GM12878 (cell line): Measurements from ENCODE around the gene IRF8. TPM values are rescaled to one million over a fixed set of nuclear protein-coding genes. Genes with fewer than 3 reads are reported as not detected.
A peak's percentile ranks its signal among the peaks of the same experiment; 100 is the strongest.

Source experiments
- BCL11A ChIP-seq: IDR thresholded peaks from 2 replicates; pipeline ENCODE4 v1.6.1; 2011; ENCODE audit warnings: low read depth, low read length
- BHLHE40 ChIP-seq, 2 experiments: fragments of 450-650 bp in 1 of 2; IDR thresholded peaks; 2 replicates each; pipeline ENCODE4 v1.6.1; 2011 to 2017; ENCODE audit warnings: low read depth in 2 of 2, borderline replicate concordance in 1 of 2, improper control_type of control experiment in 1 of 2, low read length in 1 of 2, mild to moderate bottlenecking in 1 of 2
- CHD2 ChIP-seq: IDR thresholded peaks from 2 replicates; pipeline ENCODE4 v1.6.1; 2011; ENCODE audit warnings: low read depth, low read length, improper control_type of control experiment, borderline replicate concordance
- CREB1 ChIP-seq: IDR thresholded peaks from 2 replicates; pipeline ENCODE4 v1.6.1; 2012; ENCODE audit warnings: low read depth, mild to moderate bottlenecking, inconsistent platforms
- DPF2 ChIP-seq: fragments of 450-650 bp; IDR thresholded peaks from 2 replicates; pipeline ENCODE4 v1.6.1; 2017; ENCODE audit warnings: mild to moderate bottlenecking
- EED ChIP-seq: sonication (generic); IDR thresholded peaks from 2 replicates; pipeline ENCODE4 v1.6.1; 2016; ENCODE audit warnings: antibody characterized with exemption, low read depth
- EGR1 ChIP-seq, 2 experiments: IDR thresholded peaks; 1 replicate in 1 of 2; 2 replicates in 1 of 2; pipeline ENCODE4 v1.6.1; 2011 to 2012; ENCODE audit warnings: low read depth in 2 of 2, low read length in 2 of 2, borderline replicate concordance in 1 of 2, mild to moderate bottlenecking in 1 of 2, moderate library complexity in 1 of 2
- EP300 ChIP-seq, 2 experiments: fragments of 150-350 bp in 1 of 2; IDR thresholded peaks; 2 replicates each; pipeline ENCODE4 v1.6.1; 2011 to 2012; ENCODE audit warnings: low read depth in 2 of 2, low read length in 2 of 2, borderline replicate concordance in 1 of 2, improper control_type of control experiment in 1 of 2, inconsistent platforms in 1 of 2; ENCODE audit not compliant: control insufficient read depth in 1 of 2
- FOXM1 ChIP-seq: IDR thresholded peaks from 2 replicates; pipeline ENCODE4 v1.6.1; 2012; ENCODE audit warnings: low read depth, mild to moderate bottlenecking, inconsistent platforms, low read length, moderate library complexity
- HCFC1 ChIP-seq: fragments of 150-350 bp; IDR thresholded peaks from 2 replicates; pipeline ENCODE4 v1.6.1; 2014; ENCODE audit warnings: low read length
- HDGF ChIP-seq: fragments of 450-650 bp; IDR thresholded peaks from 2 replicates; pipeline ENCODE4 v1.6.1; 2016; ENCODE audit warnings: antibody characterized with exemption
- IKZF1 ChIP-seq: fragments of 450-650 bp; conservative IDR thresholded peaks from 2 replicates; pipeline ENCODE4 v1.6.1; 2017; ENCODE audit warnings: antibody characterized with exemption, mild to moderate bottlenecking
- KLF5 ChIP-seq: fragments of 450-650 bp; IDR thresholded peaks from 2 replicates; pipeline ENCODE4 v1.6.1; 2014; ENCODE audit warnings: mild to moderate bottlenecking; ENCODE audit not compliant: partially characterized antibody
- MEF2A ChIP-seq: IDR thresholded peaks from 2 replicates; pipeline ENCODE4 v1.6.1; 2011; ENCODE audit warnings: low read depth, mild to moderate bottlenecking, low read length, moderate library complexity; ENCODE audit not compliant: insufficient read depth
- MEF2B ChIP-seq: fragments of 450-650 bp; IDR thresholded peaks from 2 replicates; pipeline ENCODE4 v1.6.1; 2018; ENCODE audit warnings: mild to moderate bottlenecking, moderate library complexity; ENCODE audit not compliant: partially characterized antibody, poor library complexity, severe bottlenecking
- NR2F1 ChIP-seq: fragments of 450-650 bp; conservative IDR thresholded peaks from 2 replicates; pipeline ENCODE4 v1.6.1; 2017; ENCODE audit warnings: mild to moderate bottlenecking
- PAX5 ChIP-seq: IDR thresholded peaks from 2 replicates; pipeline ENCODE4 v1.6.1; 2011; ENCODE audit warnings: low read depth, low read length, borderline replicate concordance
- POLR2A ChIP-seq: IDR thresholded peaks from 2 replicates; pipeline ENCODE4 v1.6.1; 2011; ENCODE audit warnings: low read depth, mild to moderate bottlenecking, low read length
- POLR2AphosphoS5 ChIP-seq: IDR thresholded peaks from 2 replicates; pipeline ENCODE4 v1.6.1; 2011; ENCODE audit warnings: mild to moderate bottlenecking, low read length, inconsistent platforms
- RCOR1 ChIP-seq: conservative IDR thresholded peaks from 2 replicates; pipeline ENCODE4 v1.6.1; 2012; ENCODE audit warnings: low read depth, low read length, improper control_type of control experiment
- SIN3A ChIP-seq: IDR thresholded peaks from 2 replicates; pipeline ENCODE4 v1.6.1; 2012; ENCODE audit warnings: low read depth, low read length, improper control_type of control experiment
- SMAD1 ChIP-seq: fragments of 450-650 bp; IDR thresholded peaks from 2 replicates; pipeline ENCODE4 v1.6.1; 2018; ENCODE audit warnings: mild to moderate bottlenecking, low read depth; ENCODE audit not compliant: partially characterized antibody
- SMAD5 ChIP-seq: IDR thresholded peaks from 2 replicates; pipeline ENCODE4 v1.6.1; 2016; ENCODE audit warnings: antibody characterized with exemption, low read depth
- SMARCA5 ChIP-seq: fragments of 450-650 bp; IDR thresholded peaks from 2 replicates; pipeline ENCODE4 v1.6.1; 2017; ENCODE audit warnings: mild to moderate bottlenecking
- SPI1 ChIP-seq: IDR thresholded peaks from 2 replicates; pipeline ENCODE4 v1.6.1; 2011; ENCODE audit warnings: low read depth, mild to moderate bottlenecking, low read length, moderate library complexity, borderline replicate concordance; ENCODE audit not compliant: insufficient read depth
- TBL1XR1 ChIP-seq: IDR thresholded peaks from 2 replicates; pipeline ENCODE4 v1.6.1; 2012; ENCODE audit warnings: low read depth, low read length, improper control_type of control experiment
- TCF7 ChIP-seq: IDR thresholded peaks from 2 replicates; pipeline ENCODE4 v1.6.1; 2014; ENCODE audit warnings: antibody characterized with exemption, borderline replicate concordance
- polyA plus RNA-seq, 11 experiments: library from polyadenylated mRNA; depleted of rRNA in 4 of 11; unstranded in 6 of 11; stranded (reverse) in 5 of 11; fragments of >200 nt; fragmentation: Nextera tagmentation in 4 of 11; fragmentation: Illumina TruSeq in 1 of 11; extraction: Ambion mirVana in 4 of 11; extraction: Trizol in 1 of 11; gene quantifications; 1 replicate in 1 of 11; 2 replicates in 10 of 11; pipeline versions ENCODE4 v1.2.1 to v1.2.3, GENCODE V29; 2011 to 2016; ENCODE audit warnings: inconsistent platforms in 2 of 11, missing spikeins in 2 of 11, low read depth in 1 of 11
- total RNA-seq, 4 experiments: library from RNA; depleted of rRNA in 3 of 4; stranded (reverse); fragments of >200 nt in 3 of 4; fragmentation: Illumina TruSeq in 1 of 4; extraction: Trizol in 1 of 4; gene quantifications; 2 replicates each; pipeline versions ENCODE4 v1.2.1 to v1.2.3, GENCODE V29; 2013 to 2021
- TF ChIP-seq, protein P1 (sequence below): fragments of 450-650 bp; IDR thresholded peaks from 2 replicates; pipeline ENCODE4 v1.6.1; 2018; ENCODE audit warnings: borderline replicate concordance, mild to moderate bottlenecking; ENCODE audit not compliant: partially characterized antibody
- TF ChIP-seq, protein P2 (sequence below): fragments of 450-650 bp; IDR thresholded peaks from 2 replicates; pipeline ENCODE4 v1.6.1; 2017; ENCODE audit warnings: mild to moderate bottlenecking, low read depth, inconsistent platforms; ENCODE audit not compliant: poor library complexity, severe bottlenecking

Gene IRF8
- total and polyA plus RNA-seq, 10 of the 15 experiments (the other 5 are each of a cell fraction or from before 2014, with no cell fraction given), result 17.1 to 237 (median 172) TPM

- TF ChIP-seq EP300 (IDR thresholded peaks at IDR 0.05; ENCODE audit: borderline replicate concordance in 1 of 2, control insufficient read depth in 1 of 2, low read depth in 2 of 2, low read length in 2 of 2), result peak; percentile 67 to 70; a peak in 2 of 4 replicates
- TF ChIP-seq TCF7, result no peak
- TF ChIP-seq HCFC1, result 0 out of 2 replicates have a peak, but pooled peaks have one; percentile 12
- TF ChIP-seq FOXM1, result no peak
- TF ChIP-seq PAX5, result peak; percentile 86
- TF ChIP-seq POLR2AphosphoS5, result peak; percentile 21; the same call in 1 of the 2 replicates
- 0 out of 2 replicates have a peak, but pooled peaks have one; percentile 71 for TF ChIP-seq TBL1XR1
- TF ChIP-seq SPI1, result peak; percentile 41; the same call in 1 of the 2 replicates
- peak; percentile 20; the same call in 1 of the 2 replicates for TF ChIP-seq IKZF1
- TF ChIP-seq MEF2B, result peak; percentile 98
- TF ChIP-seq HDGF, result peak; percentile 38; the same call in 1 of the 2 replicates
- TF ChIP-seq, protein P1, sequence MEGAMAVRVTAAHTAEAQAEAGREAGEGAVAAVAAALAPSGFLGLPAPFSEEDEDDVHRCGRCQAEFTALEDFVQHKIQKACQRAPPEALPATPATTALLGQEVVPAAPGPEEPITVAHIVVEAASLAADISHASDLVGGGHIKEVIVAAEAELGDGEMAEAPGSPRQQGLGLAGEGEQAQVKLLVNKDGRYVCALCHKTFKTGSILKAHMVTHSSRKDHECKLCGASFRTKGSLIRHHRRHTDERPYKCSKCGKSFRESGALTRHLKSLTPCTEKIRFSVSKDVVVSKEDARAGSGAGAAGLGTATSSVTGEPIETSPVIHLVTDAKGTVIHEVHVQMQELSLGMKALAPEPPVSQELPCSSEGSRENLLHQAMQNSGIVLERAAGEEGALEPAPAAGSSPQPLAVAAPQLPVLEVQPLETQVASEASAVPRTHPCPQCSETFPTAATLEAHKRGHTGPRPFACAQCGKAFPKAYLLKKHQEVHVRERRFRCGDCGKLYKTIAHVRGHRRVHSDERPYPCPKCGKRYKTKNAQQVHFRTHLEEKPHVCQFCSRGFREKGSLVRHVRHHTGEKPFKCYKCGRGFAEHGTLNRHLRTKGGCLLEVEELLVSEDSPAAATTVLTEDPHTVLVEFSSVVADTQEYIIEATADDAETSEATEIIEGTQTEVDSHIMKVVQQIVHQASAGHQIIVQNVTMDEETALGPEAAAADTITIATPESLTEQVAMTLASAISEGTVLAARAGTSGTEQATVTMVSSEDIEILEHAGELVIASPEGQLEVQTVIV, result no peak
- TF ChIP-seq EED, result 0 out of 2 replicates have a peak, but pooled peaks have one; percentile 47
- TF ChIP-seq, protein P2, sequence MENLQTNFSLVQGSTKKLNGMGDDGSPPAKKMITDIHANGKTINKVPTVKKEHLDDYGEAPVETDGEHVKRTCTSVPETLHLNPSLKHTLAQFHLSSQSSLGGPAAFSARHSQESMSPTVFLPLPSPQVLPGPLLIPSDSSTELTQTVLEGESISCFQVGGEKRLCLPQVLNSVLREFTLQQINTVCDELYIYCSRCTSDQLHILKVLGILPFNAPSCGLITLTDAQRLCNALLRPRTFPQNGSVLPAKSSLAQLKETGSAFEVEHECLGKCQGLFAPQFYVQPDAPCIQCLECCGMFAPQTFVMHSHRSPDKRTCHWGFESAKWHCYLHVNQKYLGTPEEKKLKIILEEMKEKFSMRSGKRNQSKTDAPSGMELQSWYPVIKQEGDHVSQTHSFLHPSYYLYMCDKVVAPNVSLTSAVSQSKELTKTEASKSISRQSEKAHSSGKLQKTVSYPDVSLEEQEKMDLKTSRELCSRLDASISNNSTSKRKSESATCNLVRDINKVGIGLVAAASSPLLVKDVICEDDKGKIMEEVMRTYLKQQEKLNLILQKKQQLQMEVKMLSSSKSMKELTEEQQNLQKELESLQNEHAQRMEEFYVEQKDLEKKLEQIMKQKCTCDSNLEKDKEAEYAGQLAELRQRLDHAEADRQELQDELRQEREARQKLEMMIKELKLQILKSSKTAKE, result no peak
- no peak for TF ChIP-seq KLF5
- TF ChIP-seq SMAD5, result no peak
- peak; percentile 86 for TF ChIP-seq CHD2
- TF ChIP-seq CREB1, result 0 out of 2 replicates have a peak, but pooled peaks have one; percentile 11
- 0 out of 2 replicates have a peak, but pooled peaks have one; percentile 10 for TF ChIP-seq DPF2
- 0 out of 2 replicates have a peak, but pooled peaks have one; percentile 27 for TF ChIP-seq SIN3A
- no peak for TF ChIP-seq NR2F1
- TF ChIP-seq MEF2A, result peak; percentile 87
- TF ChIP-seq SMAD1, result no peak
- TF ChIP-seq POLR2A, result peak; percentile 71
- no peak for TF ChIP-seq SMARCA5
- peak; percentile 42; the same call in 1 of the 2 replicates for TF ChIP-seq BCL11A
- no peak for TF ChIP-seq EGR1 (IDR thresholded peaks at IDR 0.05; ENCODE audit: borderline replicate concordance in 1 of 2, low read depth in 2 of 2, low read length in 2 of 2)
- TF ChIP-seq BHLHE40 (IDR thresholded peaks at IDR 0.05; ENCODE audit: borderline replicate concordance in 1 of 2, low read depth in 2 of 2, low read length in 1 of 2), result peak; percentile 85 to 87
- TF ChIP-seq RCOR1, result no peak
Observed at GRCh38 chr16:85903559-85903958, 4.6 kb downstream of the IRF8 start (continued).
